ENCODE data around the gene ZNF335. TPM values are rescaled to one million over a fixed set of nuclear protein-coding genes. Genes with fewer than 3 reads are reported as not detected.

The ZNF335 gene
- total and polyA plus RNA-seq, 2 of the 8 experiments (the other 6 are each of a cell fraction or from before 2014, with no cell fraction given) = 12.4 to 14.6 TPM

- TF ChIP-seq SP2 (IDR thresholded peaks at IDR 0.05; ENCODE audit: low read length) (no peak), CEBPB (IDR thresholded peaks at IDR 0.05; ENCODE audit: low read depth, low read length) (no peak), GABPA (IDR thresholded peaks at IDR 0.05; ENCODE audit: borderline replicate concordance, insufficient read depth, low read length) (no peak), POLR2AphosphoS5 (IDR thresholded peaks at IDR 0.05; ENCODE audit: low read depth, low read length) (no peak)
Measured at GRCh38 chr20:45943613-45944012, 28.4 kb downstream of the ZNF335 start (continued).

All from H1 (cell line).